Esophagus (tissue), 2 donors: ENCODE measurements around the gene CTSL. TPM values are rescaled to one million over a fixed set of nuclear protein-coding genes. Genes with fewer than 3 reads are reported as not detected.
"Not testable (repeated sequence)": the region's sequence is repeated elsewhere in the genome, so short reads cannot be mapped to it uniquely, and the experiment has no call there.

ENCODE experiments used
- H3K27ac ChIP-seq, 2 donors: one replicate each; pipeline ENCODE4 v1.5.1; 2013; ENCODE audit warnings: low read depth in 2 of 2, mild to moderate bottlenecking in 2 of 2, inconsistent platforms in 1 of 2, low read length in 1 of 2, moderate library complexity in 1 of 2
- H3K27me3 ChIP-seq, 2 donors: one replicate each; pipeline ENCODE4 v1.6.1; 2013; ENCODE audit warnings: low read length in 2 of 2, control low read depth in 1 of 2, mild to moderate bottlenecking in 1 of 2; ENCODE audit not compliant: insufficient read depth in 2 of 2, control insufficient read depth in 1 of 2
- H3K36me3 ChIP-seq, 2 donors: one replicate each; pipeline ENCODE4 v1.6.1; 2013; ENCODE audit warnings: low read length in 1 of 2; ENCODE audit not compliant: control insufficient read depth in 2 of 2, insufficient read depth in 2 of 2
- H3K4me1 ChIP-seq, 2 donors: one replicate each; pipeline ENCODE4 v1.6.1; 2013; ENCODE audit warnings: low read length in 1 of 2; ENCODE audit not compliant: control insufficient read depth in 2 of 2, insufficient read depth in 2 of 2
- H3K4me3 ChIP-seq, 2 donors: one replicate each; pipeline ENCODE4 v1.5.1; 2013; ENCODE audit warnings: low read length in 2 of 2, mild to moderate bottlenecking in 2 of 2, low read depth in 1 of 2, moderate library complexity in 1 of 2
- H3K9me3 ChIP-seq, 2 donors: one replicate each; pipeline ENCODE4 v1.6.1; 2013; ENCODE audit warnings: mild to moderate bottlenecking in 2 of 2, low read depth in 1 of 2, low read length in 1 of 2, moderate library complexity in 1 of 2; ENCODE audit not compliant: control insufficient read depth in 2 of 2, insufficient read depth in 1 of 2
- WGBS, 2 donors: extraction: QIAGEN DNeasy Blood & Tissue Kit; methylation state at CpG; one replicate each; pipeline ENCODE4 v1.1.7; 2013; 5-methylcytosine and 5-hydroxymethylcytosine counted together
- polyA plus RNA-seq, 2 donors: library from polyadenylated mRNA; stranded (reverse); fragments of 200-250 nt; gene quantifications; one replicate each; pipeline ENCODE4 v1.2.3, GENCODE V29; 2013
- donor health status: healthy with polysubstance abuse.
- donor health status: Bipolar disorder and iron deficiency.

The CTSL gene
- polyA plus RNA-seq, 2 donors = 6.0 to 27.3 TPM

DNA sequence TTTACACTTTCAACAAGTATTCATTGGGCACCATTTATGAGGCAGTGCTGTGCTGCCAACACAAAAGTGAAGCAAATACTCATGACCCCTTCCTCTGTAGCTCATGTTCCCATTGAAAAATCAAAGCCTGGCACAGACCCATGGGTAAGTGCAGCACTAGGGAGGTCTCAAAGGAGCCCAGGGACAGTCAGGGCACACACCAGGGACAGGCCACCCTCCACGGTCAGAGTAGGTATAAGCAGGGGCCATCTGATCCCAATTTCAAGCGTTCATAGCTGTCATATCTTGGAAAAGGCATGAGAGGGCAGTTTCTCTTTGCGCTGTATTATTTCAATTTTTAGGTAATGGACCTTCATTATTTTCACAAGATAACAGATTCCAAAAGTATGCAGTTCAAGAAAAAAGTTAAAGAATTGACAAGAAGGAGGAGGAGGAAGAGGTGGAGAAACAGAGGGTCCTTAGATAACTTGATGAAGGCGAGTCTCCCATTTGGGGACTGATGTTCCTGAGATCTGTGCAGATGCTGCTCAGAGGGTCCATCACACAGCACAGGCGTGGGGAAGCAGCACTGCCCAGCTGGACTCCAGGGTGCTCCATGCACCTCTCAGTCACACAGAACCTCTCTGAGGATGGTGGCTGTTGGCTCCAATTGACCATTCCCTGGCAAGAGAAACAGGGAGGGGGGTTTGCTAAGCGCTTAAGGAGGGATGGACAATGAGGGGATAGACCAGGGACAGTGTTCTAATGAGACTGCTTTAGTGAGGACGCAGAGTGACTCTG is 7.5 kb downstream of the CTSL start:
- Histone ChIP-seq H3K9me3 (no peaks in the 10 kb centered on the region), H3K4me3 (no peak overlapping the region), H3K4me1 (no peaks in the 10 kb centered on the region), H3K27me3 (peaks cover 0 to 5% of the 10 kb centered on the region in 2 donors), H3K36me3 (no peaks in the 10 kb centered on the region), H3K27ac (no peak overlapping the region)
- 84 to 94% methylated on average over 7 of the region's 7 CpGs for WGBS, 2 donors

DNA sequence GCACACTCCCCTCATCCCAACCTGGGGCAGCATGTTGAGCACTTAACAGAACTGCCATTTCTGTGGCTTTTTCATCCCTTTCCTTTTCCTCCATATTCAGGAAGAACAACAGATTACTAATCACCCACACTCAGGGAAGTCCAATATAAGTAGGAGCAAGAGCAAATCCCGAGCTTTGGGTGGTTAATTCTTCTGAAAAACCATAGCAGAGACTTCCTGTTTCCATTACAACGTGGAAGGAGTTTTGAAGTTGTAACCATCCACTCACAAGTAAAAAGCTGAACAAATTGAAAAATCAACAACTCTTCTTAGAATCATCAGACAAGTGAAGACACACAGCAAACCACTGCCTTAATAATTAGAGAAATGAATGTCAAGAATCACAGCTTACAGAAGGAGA is 8.2 kb downstream of the CTSL start:
- WGBS, 2 donors = 48 to 56% methylated on average over 2 of the region's 2 CpGs
- Histone ChIP-seq H3K27ac (no peak overlapping the region), H3K4me3 (no peak overlapping the region), H3K36me3 (no peaks in the 10 kb centered on the region), H3K4me1 (no peaks in the 10 kb centered on the region), H3K27me3 (peaks cover 0 to 5% of the 10 kb centered on the region in 2 donors), H3K9me3 (no peaks in the 10 kb centered on the region)

DNA sequence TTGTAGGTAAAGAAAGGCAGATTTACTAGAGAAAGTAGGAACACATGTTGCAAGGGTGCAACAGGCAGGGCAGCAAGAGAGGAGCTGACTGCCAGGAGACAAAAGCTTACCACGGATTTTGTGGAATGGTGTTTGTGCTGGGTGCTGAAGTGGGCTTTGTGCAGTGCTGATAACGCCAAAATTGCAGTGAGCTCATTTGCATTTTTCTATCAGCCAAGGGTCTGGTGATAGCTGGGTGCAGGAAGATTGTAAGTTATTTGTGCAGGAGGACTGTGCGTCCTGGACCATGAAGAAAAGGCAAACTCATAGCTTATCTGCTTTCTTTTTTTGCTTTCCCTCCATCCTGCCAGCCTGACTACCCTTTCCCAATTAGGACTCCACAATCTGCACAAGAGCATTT is 13.6 kb downstream of the CTSL start:
- 75 to 87% methylated on average over 3 of the region's 3 CpGs for WGBS, 2 donors
- H3K4me1 ChIP-seq = no peaks in the 10 kb centered on the region

DNA sequence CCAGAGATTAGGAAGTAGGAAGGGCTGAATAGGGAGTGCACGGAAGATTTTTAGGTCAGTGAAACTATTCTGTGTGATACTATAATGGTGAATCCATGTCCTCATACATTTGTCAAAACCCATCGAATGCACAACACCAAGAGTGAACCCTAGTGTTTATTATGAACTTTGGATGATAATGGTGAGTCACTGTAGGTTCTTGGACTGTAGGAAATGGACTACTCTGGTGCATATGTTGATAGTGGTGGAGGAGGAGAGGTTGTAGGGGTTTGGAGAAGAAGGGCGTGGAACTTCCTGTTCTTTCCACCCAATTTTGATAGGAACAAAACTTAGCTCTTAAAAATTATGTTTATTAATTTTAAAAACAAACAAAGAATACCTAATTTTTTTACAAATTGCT is 14.3 kb downstream of the CTSL start:
- Histone ChIP-seq H3K9me3 (peaks cover 0 to 4% of the 10 kb centered on the region in 2 donors), H3K27ac (no peak overlapping the region), H3K36me3 (no peaks in the 10 kb centered on the region), H3K4me3 (no peak overlapping the region), H3K4me1 (no peaks in the 10 kb centered on the region), H3K27me3 (no peaks in the 10 kb centered on the region)
- 61 to 66% methylated on average over 3 of the region's 3 CpGs for WGBS, 2 donors

More for the DNA sequence above, 13.6 kb downstream of the CTSL start:
- Histone ChIP-seq H3K27ac (no peak overlapping the region), H3K9me3 (peaks cover 0 to 4% of the 10 kb centered on the region in 2 donors), H3K4me3 (no peak overlapping the region), H3K27me3 (no peaks in the 10 kb centered on the region), H3K36me3 (no peaks in the 10 kb centered on the region)

DNA sequence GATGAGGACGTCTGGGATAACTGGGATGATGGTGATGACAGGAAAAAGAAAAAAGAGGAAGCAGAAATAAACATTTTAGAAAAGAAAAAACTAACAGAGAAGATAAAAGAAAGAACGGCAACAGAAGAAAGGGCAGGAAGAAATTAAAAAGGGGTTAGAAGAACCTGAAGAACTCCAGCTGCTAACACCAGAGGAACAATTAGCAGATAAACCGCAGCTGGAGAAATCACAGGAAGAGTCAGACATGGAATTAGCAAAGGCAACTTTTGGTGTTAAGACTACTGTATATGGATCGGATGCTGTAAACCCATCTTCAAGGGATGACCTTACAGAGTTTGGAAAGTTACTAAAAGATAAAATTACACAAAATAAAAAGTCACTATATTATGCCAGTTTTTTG is 15.4 kb downstream of the CTSL start:
- Histone ChIP-seq H3K27ac (no peak overlapping the region), H3K27me3 (no peaks in the 10 kb centered on the region), H3K4me1 (no peaks in the 10 kb centered on the region), H3K9me3 (peaks cover 0 to 4% of the 10 kb centered on the region in 2 donors), H3K36me3 (no peaks in the 10 kb centered on the region), H3K4me3 (no peak overlapping the region)
- WGBS, 2 donors = 40 to 45% methylated on average over 4 of the region's 4 CpGs

DNA sequence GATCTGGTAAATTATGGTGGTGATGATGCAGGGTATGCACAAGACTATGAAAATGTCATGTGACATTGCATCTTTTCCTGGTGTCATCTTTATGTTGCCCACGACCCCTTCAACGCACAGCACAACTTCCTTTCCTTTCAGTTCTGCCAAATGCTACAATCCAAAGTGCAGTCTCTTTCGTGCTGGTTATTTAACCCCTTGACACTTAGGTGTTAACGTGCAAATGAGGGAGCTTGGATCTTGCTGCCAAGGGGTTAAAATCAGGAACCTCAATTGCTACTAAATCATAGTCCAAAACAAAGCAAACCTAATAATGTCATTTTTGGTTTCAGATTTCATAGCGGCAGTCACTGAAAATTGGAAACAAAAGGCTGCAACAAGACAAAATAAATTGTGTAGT is 16.0 kb downstream of the CTSL start:
- Histone ChIP-seq H3K4me1 (no peaks in the 10 kb centered on the region), H3K4me3 (no peak overlapping the region), H3K27ac (no peak overlapping the region), H3K36me3 (no peaks in the 10 kb centered on the region), H3K9me3 (peaks cover 0 to 4% of the 10 kb centered on the region in 2 donors), H3K27me3 (no peaks in the 10 kb centered on the region)
- 23 to 31% methylated on average over 5 of the region's 5 CpGs for WGBS, 2 donors

DNA sequence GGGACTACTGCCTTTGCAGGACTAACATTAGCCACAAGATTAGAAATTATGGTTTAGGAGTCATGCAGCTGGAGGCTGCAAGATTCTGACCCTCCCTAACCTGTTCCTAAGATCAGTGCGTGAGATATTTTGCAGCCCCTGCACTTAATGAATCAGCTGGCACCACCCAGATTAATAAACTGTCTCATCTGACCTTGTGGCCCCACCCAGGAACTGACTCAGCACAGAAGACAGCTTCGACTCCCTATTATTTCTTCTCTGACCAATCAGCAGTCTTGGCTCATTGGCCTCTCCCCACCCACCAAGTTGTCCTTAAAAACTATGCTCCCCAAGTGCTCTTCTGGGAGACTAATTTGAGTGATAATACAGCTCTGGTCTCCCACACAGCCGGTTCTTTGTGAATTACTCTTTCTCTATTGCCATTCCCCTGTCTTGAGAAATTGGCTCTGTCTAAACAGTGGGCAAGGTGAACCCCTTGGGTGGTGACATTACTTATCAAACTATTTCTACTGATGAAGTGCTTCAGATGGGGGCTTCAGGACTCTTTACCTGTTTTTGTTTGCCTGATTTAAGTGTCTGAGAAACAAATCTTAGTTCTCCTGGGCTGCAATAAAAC is 17.0 kb downstream of the CTSL start:
- no peaks in the 10 kb centered on the region for H3K4me1 ChIP-seq
- no peaks in the 10 kb centered on the region for H3K36me3 ChIP-seq
- no peak overlapping the region for H3K27ac ChIP-seq
- peaks cover 0 to 4% of the 10 kb centered on the region in 2 donors for H3K9me3 ChIP-seq
- H3K27me3 ChIP-seq = no peaks in the 10 kb centered on the region
- H3K4me3 ChIP-seq = no peak overlapping the region
- WGBS, 2 donors = 59% methylated on average over 3 of the region's 3 CpGs

DNA sequence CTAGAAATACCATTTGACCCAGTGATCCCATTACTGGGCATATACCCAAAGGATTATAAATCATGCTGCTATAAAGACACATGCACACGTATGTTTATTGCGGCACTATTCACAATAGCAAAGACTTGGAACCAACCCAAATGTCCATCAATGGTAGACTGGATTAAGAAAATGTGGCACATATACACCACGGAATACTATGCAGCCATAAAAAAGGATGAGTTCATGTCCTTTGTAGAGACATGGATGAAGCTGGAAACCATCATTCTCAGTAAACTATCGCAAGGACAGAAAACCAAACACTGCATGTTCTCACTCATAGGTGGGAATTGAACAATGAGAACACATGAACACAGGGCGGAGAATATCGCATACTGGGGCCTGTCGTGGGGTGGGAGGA is 18.3 kb downstream of the CTSL start:
- H3K9me3 ChIP-seq, H3K36me3 ChIP-seq, H3K27ac ChIP-seq, H3K4me3 ChIP-seq, H3K4me1 ChIP-seq, H3K27me3 ChIP-seq: not testable (repeated sequence)
- WGBS, 2 donors = 82 to 91% methylated on average over 4 to 5 of the region's 7 CpGs

DNA sequence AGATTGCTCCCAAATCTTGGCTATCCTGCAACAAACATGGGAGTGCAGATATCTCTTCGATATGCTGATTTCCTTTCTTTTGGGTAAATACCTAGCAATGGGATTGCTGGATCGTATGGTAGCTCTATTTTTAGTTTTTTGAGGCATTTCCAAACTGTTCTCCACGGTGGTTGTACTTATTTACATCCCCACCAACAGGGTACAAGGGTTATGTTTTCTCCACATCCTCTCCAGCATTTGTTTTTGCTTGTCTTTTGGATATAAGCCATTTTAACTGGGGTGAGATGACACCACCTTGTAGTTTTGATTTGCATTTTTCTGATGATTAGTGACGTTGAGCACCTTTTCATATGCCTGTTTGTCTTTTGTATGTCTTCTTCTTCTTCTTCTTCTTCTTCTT is 20.3 kb downstream of the CTSL start:
- H3K4me3 ChIP-seq = no peak overlapping the region
- 60 to 69% methylated on average over 4 of the region's 4 CpGs for WGBS, 2 donors
- no peaks in the 10 kb centered on the region for H3K36me3 ChIP-seq
- peaks cover 0 to 4% of the 10 kb centered on the region in 2 donors for H3K9me3 ChIP-seq
- no peak overlapping the region for H3K27ac ChIP-seq
- H3K4me1 ChIP-seq = no peaks in the 10 kb centered on the region
- H3K27me3 ChIP-seq = no peaks in the 10 kb centered on the region

DNA sequence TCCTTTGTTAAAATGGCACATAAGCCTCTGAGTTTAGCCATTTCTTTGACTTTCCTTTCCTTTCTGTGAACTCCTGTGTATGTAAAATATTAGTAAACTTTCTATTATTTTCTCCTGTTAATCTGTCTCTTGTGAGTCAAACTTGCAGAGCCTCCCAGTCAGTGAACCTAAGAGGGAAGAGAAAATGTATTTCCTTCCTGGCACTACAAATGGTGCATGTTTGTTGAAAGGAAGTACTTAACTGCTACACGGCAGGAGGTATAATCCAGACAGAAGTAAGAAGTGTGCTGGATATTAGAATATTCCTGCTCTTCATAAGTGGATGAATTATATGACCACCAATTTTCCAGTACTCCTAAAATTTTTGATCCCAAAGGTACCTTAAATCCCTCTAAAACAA is 23.0 kb downstream of the CTSL start:
- Histone ChIP-seq H3K36me3 (no peaks in the 10 kb centered on the region), H3K27me3 (no peaks in the 10 kb centered on the region), H3K4me3 (no peak overlapping the region), H3K27ac (no peak overlapping the region), H3K9me3 (peaks cover 0 to 2% of the 10 kb centered on the region in 2 donors), H3K4me1 (no peaks in the 10 kb centered on the region)
- 24 to 33% methylated on average over 1 of the region's 1 CpG for WGBS, 2 donors
